Endothelial cell of umbilical vein (primary cell): ENCODE results near the gene TIRAP. TPM values are rescaled to one million over a fixed set of nuclear protein-coding genes. Genes with fewer than 3 reads are reported as not detected.

ENCODE experiments used
- BruUV-seq: library from RNA; stranded (reverse); fragments of 400-500 nt; replicated peaks from 2 replicates; lab custom pipeline; 2021; lab: Mats Ljungman, UMichigan
- CTCF ChIA-PET: fragments of 300-600, 350-600 bp; sonication (Branson Sonifier 250); formaldehyde crosslinking; loops from one replicate; lab custom pipeline; 2021; ENCODE audit warnings: antibody characterized with exemption, inconsistent platforms; lab: Charles Lee
- POLR2A ChIA-PET: fragments of 300-600, 350-600 bp; sonication (Branson Sonifier 250); formaldehyde crosslinking; loops from one replicate; lab custom pipeline; 2021; ENCODE audit warnings: antibody characterized with exemption, inconsistent platforms; lab: Charles Lee
- DNase-seq: peaks from one replicate; pipeline ENCODE4 v3.0.0-alpha.2; 2011; ENCODE audit warnings: low read depth, low spot score
- FAIRE-seq: peaks from 2 replicates; lab custom pipeline; 2011; peaks lifted over from hg19 to GRCh38; lab: Jason Lieb, UNC
- H2AFZ ChIP-seq: 2 replicates; pipeline ENCODE4 v1.6.0; 2012; ENCODE audit warnings: low read depth, low read length, control low read depth, inconsistent platforms
- H3K27ac ChIP-seq: 2 replicates; pipeline ENCODE4 v1.5.1; 2011; ENCODE audit warnings: low read depth, mild to moderate bottlenecking, control low read depth, low read length, moderate library complexity; ENCODE audit not compliant: insufficient read depth
- H3K27me3 ChIP-seq, 2 experiments: 2 replicates each; pipeline versions ENCODE4 v1.6.0 to v1.6.1; 2011; ENCODE audit warnings: low read length in 2 of 2, mixed read lengths in 1 of 2; ENCODE audit not compliant: control insufficient read depth in 2 of 2, insufficient read depth in 2 of 2
- H3K36me3 ChIP-seq, 2 experiments: 2 replicates in 1 of 2; 3 replicates in 1 of 2; pipeline ENCODE4 v1.5.1; 2011; ENCODE audit warnings: low read length in 2 of 2, mild to moderate bottlenecking in 1 of 2, moderate library complexity in 1 of 2; ENCODE audit not compliant: control insufficient read depth in 2 of 2, insufficient read depth in 2 of 2; ENCODE audit errors: extremely low read depth in 1 of 2
- H3K4me1 ChIP-seq: 3 replicates; pipeline ENCODE4 v1.5.1; 2011; ENCODE audit warnings: mild to moderate bottlenecking, low read length; ENCODE audit not compliant: control insufficient read depth, insufficient read depth; ENCODE audit errors: extremely low read depth
- H3K4me2 ChIP-seq: 2 replicates; pipeline ENCODE4 v1.6.1; 2011; ENCODE audit warnings: low read length, control low read depth, mixed read lengths; ENCODE audit not compliant: insufficient read depth
- H3K4me3 ChIP-seq, 3 experiments: fragments of 200-600 bp in 1 of 3; sonication (generic), shearing (Covaris generic) in 1 of 3; replicated peaks in 1 of 3; 2 replicates each; pipeline ENCODE4 v1.5.1; 2011 to 2016; ENCODE audit warnings: control low read depth in 3 of 3, low read length in 3 of 3, mild to moderate bottlenecking in 2 of 3, inconsistent platforms in 1 of 3, low read depth in 1 of 3, moderate library complexity in 1 of 3; ENCODE audit not compliant: insufficient read depth in 1 of 3
- H3K79me2 ChIP-seq: 2 replicates; pipeline ENCODE4 v1.6.0; 2012; ENCODE audit warnings: low read length, inconsistent platforms; ENCODE audit not compliant: control insufficient read depth, insufficient read depth
- H3K9ac ChIP-seq: replicated peaks from 2 replicates; pipeline ENCODE3; 2011; ENCODE audit warnings: low read length, control low read depth; ENCODE audit not compliant: insufficient read depth; ENCODE audit errors: extremely low read depth
- H3K9me1 ChIP-seq: replicated peaks from 3 replicates; pipeline ENCODE4 v1.6.0; 2011; ENCODE audit warnings: mild to moderate bottlenecking, low read length; ENCODE audit not compliant: control insufficient read depth, insufficient read depth; ENCODE audit errors: extremely low read depth
- H3K9me3 ChIP-seq: replicated peaks from 2 replicates; pipeline ENCODE4 v1.5.1; 2012; ENCODE audit warnings: low read length, inconsistent platforms; ENCODE audit not compliant: control insufficient read depth, insufficient read depth
- H4K20me1 ChIP-seq: replicated peaks from 2 replicates; pipeline ENCODE3; 2011; ENCODE audit warnings: mild to moderate bottlenecking, low read length; ENCODE audit not compliant: control insufficient read depth, insufficient read depth; ENCODE audit errors: extremely low read depth
- CTCF ChIP-seq, 2 donors: IDR thresholded peaks; 1 replicate in 1 of 2; 2 replicates in 1 of 2; pipeline ENCODE4 v1.5.1; 2011; ENCODE audit warnings: low read length in 2 of 2, mild to moderate bottlenecking in 2 of 2, moderate library complexity in 2 of 2, control low read depth in 1 of 2, inconsistent platforms in 1 of 2, low read depth in 1 of 2; ENCODE audit not compliant: insufficient read depth in 1 of 2; ENCODE audit errors: extremely low read depth in 1 of 2
- EZH2 ChIP-seq: IDR thresholded peaks from 2 replicates; pipeline ENCODE4 v1.6.1; 2012; ENCODE audit warnings: borderline replicate concordance, low read depth, mild to moderate bottlenecking, moderate library complexity, low read length, inconsistent platforms; ENCODE audit not compliant: severe bottlenecking
- FOS ChIP-seq: IDR thresholded peaks from 2 replicates; pipeline ENCODE4 v1.6.1; 2011; ENCODE audit warnings: mild to moderate bottlenecking, low read length, moderate library complexity, borderline replicate concordance; ENCODE audit not compliant: insufficient read depth
- GATA2 ChIP-seq: IDR thresholded peaks from 2 replicates; pipeline ENCODE4 v1.7.0; 2011; ENCODE audit warnings: low read depth, mild to moderate bottlenecking, moderate library complexity, mixed read lengths, low read length; ENCODE audit not compliant: insufficient read length, insufficient read depth
- JUN ChIP-seq: IDR thresholded peaks from 2 replicates; pipeline ENCODE4 v1.6.1; 2011; ENCODE audit warnings: borderline replicate concordance, low read depth; ENCODE audit not compliant: insufficient read length, insufficient read depth
- MAX ChIP-seq: IDR thresholded peaks from 2 replicates; pipeline ENCODE4 v1.6.1; 2011; ENCODE audit not compliant: insufficient read depth, insufficient read length
- MYC ChIP-seq: IDR thresholded peaks from one replicate; pipeline ENCODE4 v1.6.1; 2011; ENCODE audit warnings: mild to moderate bottlenecking, low read depth, low read length
- POLR2A ChIP-seq: IDR thresholded peaks from 2 replicates; pipeline ENCODE4 v1.6.1; 2012; ENCODE audit warnings: low read depth, mild to moderate bottlenecking, control low read depth, low read length
- POLR2AphosphoS5 ChIP-seq: IDR thresholded peaks from 2 replicates; pipeline ENCODE4 v1.6.1; 2012; ENCODE audit warnings: low read depth, mild to moderate bottlenecking, control low read depth, low read length, moderate library complexity; ENCODE audit not compliant: insufficient read depth
- dilution Hi-C: fragments of 300-500 bp; cut with MboI; formaldehyde crosslinking; loops from one replicate; pipeline ENCODE4 v1.15.0; 2019; ENCODE audit warnings: low sequenced_read_pairs; ENCODE audit not compliant: extremely low pct_ligation_motif_present
- intact Hi-C: fragments of 100-400 bp; cut with micrococcal nuclease; formaldehyde crosslinking; loops from one replicate; pipeline ENCODE4 v1.10.0; 2022
- polyA plus RNA-seq, 4 experiments: library from polyadenylated mRNA; depleted of rRNA in 3 of 4; stranded (reverse) in 3 of 4; unstranded in 1 of 4; fragments of >200 nt; gene quantifications; 2 replicates each; pipeline versions ENCODE4 v1.2.1 to v1.2.3, GENCODE V29; 2011 to 2012; ENCODE audit warnings: missing spikeins in 1 of 4
- total RNA-seq: library from RNA; stranded (reverse); gene quantifications from 2 replicates; pipeline ENCODE4 v1.2.3, GENCODE V29; 2021

The TIRAP gene
- total and polyA plus RNA-seq, 2 donors (not counting 3 experiments of a cell fraction or from before 2014, with no cell fraction given), result 9.3 to 11.0 TPM

GRCh38 chr11:126265811-126266210 is 17.1 kb upstream of the TIRAP start:
- no peak for FAIRE-seq
- Histone ChIP-seq H3K4me3 (no peak overlapping the region), H3K27me3 (no peaks in the 10 kb centered on the region), H3K27ac (no peak overlapping the region), H2AFZ (no peak overlapping the region), H3K9ac (no peak overlapping the region), H3K79me2 (peaks cover 22% of the 10 kb centered on the region), H3K4me2 (no peak overlapping the region), H4K20me1 (no peaks in the 10 kb centered on the region), H3K36me3 (peaks cover 37 to 41% of the 10 kb centered on the region in 2 experiments), H3K9me3 (no peaks in the 10 kb centered on the region), H3K4me1 (peaks cover 12% of the 10 kb centered on the region), H3K9me1 (no peaks in the 10 kb centered on the region)
- ChIA-PET CTCF (interaction anchor here (1.0 to 1.1 kb wide), 2 partner anchors 37 to 54 kb away, joined by 4 to 10 read pairs; partner anchors contain the start of genes FAM118B and RPUSD4), POLR2A (no interaction called here)
- DNase-seq, result peak; percentile 28
- intact Hi-C loops (loop anchor here (10.0 kb wide), 1 partner anchor 341 kb away; no protein-coding TSS in a partner anchor), dilution Hi-C loops (no loop called here)
- TF ChIP-seq MYC (no peak), CTCF (IDR thresholded peaks at IDR 0.05; ENCODE audit: extremely low read depth in 1 of 2, insufficient read depth in 1 of 2, low read depth in 1 of 2, low read length in 2 of 2) (no peak), FOS (no peak), POLR2A (no peak), EZH2 (no peak), MAX (no peak), POLR2AphosphoS5 (no peak), GATA2 (no peak), JUN (no peak)
- BruUV-seq, result no TSS peak
